Panc1 (cell line): ENCODE data around the gene DAPK2. TPM values are rescaled to one million over a fixed set of nuclear protein-coding genes. Genes with fewer than 3 reads are reported as not detected.
A peak's percentile ranks its signal among the peaks of the same experiment; 100 is the strongest.

ENCODE experiments used
- ATAC-seq: fragments of 200-7000 bp; cut with Tn5 transposase; 2 replicates; pipeline ENCODE4 v1.9.1; 2020; ENCODE audit warnings: mild to moderate bottlenecking, moderate library complexity
- BruUV-seq: library from RNA; stranded (reverse); fragments of 400-500 nt; replicated peaks from 2 replicates; lab custom pipeline; 2021; lab: Mats Ljungman, UMichigan
- CTCF ChIA-PET: fragments of 300-600 bp; sonication (Branson Sonifier 250); formaldehyde crosslinking; loops from one replicate; lab custom pipeline; 2022; ENCODE audit warnings: antibody characterized with exemption; lab: Charles Lee
- POLR2A ChIA-PET: fragments of 300-600 bp; sonication (Branson Sonifier 250); formaldehyde crosslinking; loops from one replicate; lab custom pipeline; 2022; ENCODE audit warnings: antibody characterized with exemption; lab: Charles Lee
- DNase-seq: peaks from one replicate; pipeline ENCODE4 v3.0.0-alpha.2; 2010; ENCODE audit warnings: low read depth, low spot score
- H3K27ac ChIP-seq: 2 replicates; pipeline ENCODE4 v1.5.1; 2011; ENCODE audit warnings: mild to moderate bottlenecking, low read length, inconsistent platforms
- H3K27me3 ChIP-seq: fragments of 200-500 bp; sonication (Bioruptor generic); 2 replicates; pipeline ENCODE4 v1.6.0; 2014; ENCODE audit warnings: low read length, inconsistent platforms; ENCODE audit not compliant: control insufficient read depth, insufficient read depth
- H3K36me3 ChIP-seq: fragments of 200-500 bp; sonication (Bioruptor generic); 2 replicates; pipeline ENCODE4 v1.5.1; 2014; ENCODE audit warnings: inconsistent platforms, mild to moderate bottlenecking, low read length, moderate library complexity; ENCODE audit not compliant: control insufficient read depth, insufficient read depth
- H3K4me1 ChIP-seq: 2 replicates; pipeline ENCODE4 v1.5.1; 2011; ENCODE audit warnings: inconsistent platforms, mild to moderate bottlenecking, low read length, moderate library complexity; ENCODE audit not compliant: control insufficient read depth, insufficient read depth
- H3K4me3 ChIP-seq, 2 experiments: 2 replicates each; pipeline ENCODE4 v1.5.1; 2011 to 2012; ENCODE audit warnings: low read depth in 2 of 2, low read length in 2 of 2, mild to moderate bottlenecking in 2 of 2, inconsistent platforms in 1 of 2, moderate library complexity in 1 of 2
- H3K9me3 ChIP-seq: fragments of 200-500 bp; sonication (Bioruptor generic); 2 replicates; pipeline ENCODE4 v1.5.1; 2014; ENCODE audit warnings: low read depth, mild to moderate bottlenecking, inconsistent platforms, low read length, moderate library complexity; ENCODE audit not compliant: control insufficient read depth, insufficient read depth
- POLR2AphosphoS5 ChIP-seq: IDR thresholded peaks from 2 replicates; pipeline ENCODE4 v1.6.1; 2012; ENCODE audit warnings: mild to moderate bottlenecking, low read depth, low read length, moderate library complexity
- REST ChIP-seq, 2 experiments: IDR thresholded peaks; 2 replicates each; pipeline ENCODE4 v1.6.1; 2011 to 2012; ENCODE audit warnings: low read depth in 2 of 2, control low read depth in 1 of 2, low read length in 1 of 2, mild to moderate bottlenecking in 1 of 2, moderate library complexity in 1 of 2; ENCODE audit not compliant: insufficient read depth in 1 of 2
- SIN3A ChIP-seq: IDR thresholded peaks from 2 replicates; pipeline ENCODE4 v1.6.1; 2012; ENCODE audit warnings: low read depth, mild to moderate bottlenecking, low read length, moderate library complexity, borderline replicate concordance; ENCODE audit not compliant: insufficient read depth
- TCF7L2 ChIP-seq: IDR thresholded peaks from 2 replicates; pipeline ENCODE4 v1.6.1; 2011; ENCODE audit warnings: mild to moderate bottlenecking, low read depth, low read length, inconsistent platforms
- in situ Hi-C: cut with HindIII; loops from 2 replicates; pipeline ENCODE4 v1.10.0; 2016; ENCODE audit warnings: low sequenced_read_pairs, low pct_unique_long_range_greater_than_20kb
- intact Hi-C: fragments of 100-400 bp; cut with micrococcal nuclease; formaldehyde crosslinking; loops from one replicate; pipeline ENCODE4 v1.10.0; 2022; ENCODE audit not compliant: unreplicated experiment
- total RNA-seq: library from RNA; stranded (reverse); gene quantifications from one replicate; pipeline ENCODE4 v1.2.1, GENCODE V29; 2021; ENCODE audit not compliant: unreplicated experiment
- TF ChIP-seq, protein P1 (sequence below): fragments of 450-650 bp; IDR thresholded peaks from 2 replicates; pipeline ENCODE4 v1.5.1; 2017; ENCODE audit warnings: mild to moderate bottlenecking

Gene DAPK2
- total RNA-seq, 1 experiment from 2014 or later: 10.2 TPM

- intact Hi-C loops (loop anchor here (1.0 to 5.0 kb wide), 4 partner anchors 175 to 455 kb away; no protein-coding TSS in a partner anchor), in situ Hi-C loops (no loop called here)
- Histone ChIP-seq H3K4me3 (no peak overlapping the region), H3K27ac (no peak overlapping the region), H3K27me3 (no peaks in the 10 kb centered on the region), H3K4me1 (peaks cover 19% of the 10 kb centered on the region), H3K9me3 (no peaks in the 10 kb centered on the region), H3K36me3 (no peaks in the 10 kb centered on the region)
- POLR2A ChIA-PET: interaction anchor here (0.6 kb wide), 1 partner anchor 1660 kb away, joined by 7 read pairs; no protein-coding TSS in a partner anchor
- TF ChIP-seq, protein P1, sequence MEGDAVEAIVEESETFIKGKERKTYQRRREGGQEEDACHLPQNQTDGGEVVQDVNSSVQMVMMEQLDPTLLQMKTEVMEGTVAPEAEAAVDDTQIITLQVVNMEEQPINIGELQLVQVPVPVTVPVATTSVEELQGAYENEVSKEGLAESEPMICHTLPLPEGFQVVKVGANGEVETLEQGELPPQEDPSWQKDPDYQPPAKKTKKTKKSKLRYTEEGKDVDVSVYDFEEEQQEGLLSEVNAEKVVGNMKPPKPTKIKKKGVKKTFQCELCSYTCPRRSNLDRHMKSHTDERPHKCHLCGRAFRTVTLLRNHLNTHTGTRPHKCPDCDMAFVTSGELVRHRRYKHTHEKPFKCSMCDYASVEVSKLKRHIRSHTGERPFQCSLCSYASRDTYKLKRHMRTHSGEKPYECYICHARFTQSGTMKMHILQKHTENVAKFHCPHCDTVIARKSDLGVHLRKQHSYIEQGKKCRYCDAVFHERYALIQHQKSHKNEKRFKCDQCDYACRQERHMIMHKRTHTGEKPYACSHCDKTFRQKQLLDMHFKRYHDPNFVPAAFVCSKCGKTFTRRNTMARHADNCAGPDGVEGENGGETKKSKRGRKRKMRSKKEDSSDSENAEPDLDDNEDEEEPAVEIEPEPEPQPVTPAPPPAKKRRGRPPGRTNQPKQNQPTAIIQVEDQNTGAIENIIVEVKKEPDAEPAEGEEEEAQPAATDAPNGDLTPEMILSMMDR: peak; percentile 86
- TF ChIP-seq REST (IDR thresholded peaks at IDR 0.05; ENCODE audit: insufficient read depth in 1 of 2, low read depth in 2 of 2, low read length in 1 of 2): no peak
- no peak for TF ChIP-seq TCF7L2
- TF ChIP-seq SIN3A: no peak
- DNase-seq: no peak
- CTCF ChIA-PET: interaction anchor here (0.6 to 3.5 kb wide), 10 partner anchors 21 to 665 kb away, joined by 3 to 17 read pairs (median 4); partner anchors contain the start of gene DAPK2
- BruUV-seq: no TSS peak
- ATAC-seq: peak; percentile 93
Observed at GRCh38 chr15:64067564-64068030, 21.3 kb upstream of the DAPK2 start.

DNA sequence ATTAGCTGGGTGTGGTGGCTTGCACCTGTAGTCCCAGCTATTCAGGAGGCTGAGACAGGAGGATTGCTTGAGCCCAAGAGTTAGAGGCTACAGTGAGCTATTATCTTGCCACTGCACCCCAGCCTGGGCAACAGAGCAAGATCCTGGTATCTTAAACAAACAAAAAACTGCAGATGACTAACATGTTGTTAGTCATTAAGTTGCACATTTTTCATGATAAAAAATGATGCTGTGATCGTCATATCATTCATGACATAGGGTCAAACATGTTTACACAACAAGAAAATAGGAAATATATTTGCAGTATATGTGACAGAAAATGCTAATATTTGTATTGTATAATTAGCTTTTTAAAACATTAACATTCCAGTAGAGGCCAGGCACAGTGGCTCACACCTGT is 20.2 kb upstream of the DAPK2 start:
- DNase-seq: no peak
- no peak for ATAC-seq
- no peaks in the 10 kb centered on the region for H3K9me3 ChIP-seq
- intact Hi-C loops: loop anchor here (5.0 kb wide), 3 partner anchors 174 to 454 kb away; no protein-coding TSS in a partner anchor
- no peaks in the 10 kb centered on the region for H3K36me3 ChIP-seq
- H3K27me3 ChIP-seq: no peaks in the 10 kb centered on the region
- BruUV-seq: no TSS peak
- in situ Hi-C loops: no loop called here
- POLR2A ChIA-PET: no interaction called here
- peaks cover 17% of the 10 kb centered on the region for H3K4me1 ChIP-seq
- H3K4me3 ChIP-seq: no peak overlapping the region
- CTCF ChIA-PET: interaction anchor here (0.6 to 3.1 kb wide), 3 partner anchors 155 to 461 kb away, joined by 3 to 11 read pairs (median 5); no protein-coding TSS in a partner anchor
- no peak for TF ChIP-seq SIN3A
- TF ChIP-seq, protein P1: no peak
- TF ChIP-seq TCF7L2: no peak
- TF ChIP-seq REST (IDR thresholded peaks at IDR 0.05; ENCODE audit: insufficient read depth in 1 of 2, low read depth in 2 of 2, low read length in 1 of 2): no peak
- TF ChIP-seq POLR2AphosphoS5: no peak
- H3K27ac ChIP-seq: no peak overlapping the region
